Mammary epithelial cell (primary cell): ENCODE data around the gene PTPRG.

ENCODE experiments used
- CTCF ChIP-seq, 2 donors: IDR thresholded peaks in 1 of 2; conservative IDR thresholded peaks in 1 of 2; 2 replicates each; pipeline ENCODE4 v1.5.1; 2011 to 2012; ENCODE audit warnings: inconsistent platforms in 2 of 2, low read length in 2 of 2, mild to moderate bottlenecking in 2 of 2, control low read depth in 1 of 2, low read depth in 1 of 2; ENCODE audit not compliant: insufficient read depth in 1 of 2; ENCODE audit errors: extremely low read depth in 1 of 2
- EZH2 ChIP-seq: IDR thresholded peaks from 2 replicates; pipeline ENCODE4 v1.6.1; 2012; ENCODE audit warnings: low read length, inconsistent platforms, borderline replicate concordance

- TF ChIP-seq CTCF (conservative IDR thresholded peaks at IDR 0.05 in 1 of 2, IDR thresholded peaks at IDR 0.05 in 1 of 2; ENCODE audit: extremely low read depth in 1 of 2, insufficient read depth in 1 of 2, low read depth in 1 of 2, low read length in 2 of 2) (no peak), EZH2 (no peak)
Measured at GRCh38 chr3:62035402-62036057, 474.2 kb downstream of the PTPRG start.
